ENCODE data around the gene AKAP1. TPM values are rescaled to one million over a fixed set of nuclear protein-coding genes. Genes with fewer than 3 reads are reported as not detected.

The AKAP1 gene, protein sequence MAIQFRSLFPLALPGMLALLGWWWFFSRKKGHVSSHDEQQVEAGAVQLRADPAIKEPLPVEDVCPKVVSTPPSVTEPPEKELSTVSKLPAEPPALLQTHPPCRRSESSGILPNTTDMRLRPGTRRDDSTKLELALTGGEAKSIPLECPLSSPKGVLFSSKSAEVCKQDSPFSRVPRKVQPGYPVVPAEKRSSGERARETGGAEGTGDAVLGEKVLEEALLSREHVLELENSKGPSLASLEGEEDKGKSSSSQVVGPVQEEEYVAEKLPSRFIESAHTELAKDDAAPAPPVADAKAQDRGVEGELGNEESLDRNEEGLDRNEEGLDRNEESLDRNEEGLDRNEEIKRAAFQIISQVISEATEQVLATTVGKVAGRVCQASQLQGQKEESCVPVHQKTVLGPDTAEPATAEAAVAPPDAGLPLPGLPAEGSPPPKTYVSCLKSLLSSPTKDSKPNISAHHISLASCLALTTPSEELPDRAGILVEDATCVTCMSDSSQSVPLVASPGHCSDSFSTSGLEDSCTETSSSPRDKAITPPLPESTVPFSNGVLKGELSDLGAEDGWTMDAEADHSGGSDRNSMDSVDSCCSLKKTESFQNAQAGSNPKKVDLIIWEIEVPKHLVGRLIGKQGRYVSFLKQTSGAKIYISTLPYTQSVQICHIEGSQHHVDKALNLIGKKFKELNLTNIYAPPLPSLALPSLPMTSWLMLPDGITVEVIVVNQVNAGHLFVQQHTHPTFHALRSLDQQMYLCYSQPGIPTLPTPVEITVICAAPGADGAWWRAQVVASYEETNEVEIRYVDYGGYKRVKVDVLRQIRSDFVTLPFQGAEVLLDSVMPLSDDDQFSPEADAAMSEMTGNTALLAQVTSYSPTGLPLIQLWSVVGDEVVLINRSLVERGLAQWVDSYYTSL
- total RNA-seq (2021; fragmentation: NEBNext Ultra II Directional; extraction: Animal tissue kit (Norgen Biotek cat#: 25700)) (110 and 120 TPM in 2 replicates), polyA plus RNA-seq (2011; rRNA removed) (156 and 195 TPM in 2 replicates), polyA minus RNA-seq (2011; rRNA and poly(A)+ RNA removed) (331 and 335 TPM in 2 replicates)
- 142 TPM for polyA plus RNA-seq (2011; cell fraction: cytosol; rRNA removed)
- polyA plus RNA-seq (2011; cell fraction: nucleus; rRNA removed): 377 TPM
- 83.6 to 102 TPM (median 91.8 TPM) in 4 replicates for polyA plus RNA-seq (2012, experiment 1 of 2)
- 36.0 TPM for polyA plus RNA-seq (2012, experiment 2 of 2)
- 166 TPM for polyA plus RNA-seq (2013, experiment 1 of 2)
- 181 TPM for polyA plus RNA-seq (2013, experiment 2 of 2)
- polyA minus RNA-seq (2011; cell fraction: cytosol; rRNA and poly(A)+ RNA removed): 139 TPM
- 80.5 TPM for polyA minus RNA-seq (2011; cell fraction: nucleus; rRNA and poly(A)+ RNA removed)
- long read RNA-seq, experiment 1, partial matches to known transcripts: 71 of 82 reads
- long read RNA-seq, experiment 1, other reads (novel, unspliced or antisense): 11 of 82 reads
- long read RNA-seq, experiment 2, partial matches to known transcripts: 12 of 18 reads
- long read RNA-seq, experiment 2, other reads (novel, unspliced or antisense): 6 of 18 reads

DNA sequence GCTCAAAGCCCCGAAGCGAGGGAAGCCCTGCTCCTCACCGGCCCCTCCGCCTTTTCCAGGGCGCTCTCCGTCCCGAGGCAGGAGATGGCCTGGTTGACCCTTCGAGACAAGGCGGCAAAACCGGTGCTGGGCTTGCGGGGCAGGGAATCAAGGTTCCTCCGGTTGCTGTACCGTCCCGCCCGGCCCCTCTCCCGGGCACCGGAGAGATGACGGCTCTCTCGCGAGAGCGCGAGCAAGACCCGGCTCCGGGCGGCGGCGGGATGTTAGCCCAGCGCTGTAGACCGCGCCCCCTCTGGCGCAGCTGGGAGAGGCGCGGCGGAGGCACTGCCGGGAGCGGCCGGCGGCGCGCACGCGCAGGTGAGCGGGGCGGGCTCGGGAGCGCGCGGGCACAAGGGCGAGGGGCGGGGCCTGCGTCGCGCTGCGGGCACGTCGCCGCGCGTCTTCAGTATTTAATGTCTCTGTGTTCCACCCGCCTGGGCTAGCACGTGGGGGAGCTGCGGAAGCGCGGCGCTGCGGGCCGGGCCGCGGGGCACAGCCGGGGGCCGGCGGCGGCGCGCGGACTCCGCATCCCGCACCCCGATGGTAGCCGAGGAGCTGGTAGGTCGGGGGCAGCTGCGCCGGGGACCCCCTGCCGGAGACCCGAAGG lies at the start of gene AKAP1:
AKAP1 (plus strand) TSS at position 445 of the 646 bp plus-strand sequence. CDS start 20,219 bp downstream, outside the sequence.
- no peak within 1 kb of the TSS for H2AK5ac ChIP-seq (ENCODE audit: low read depth, low read length)
- H2BK120ac ChIP-seq (replicated peaks; ENCODE audit: low read depth, low read length): no peak within 1 kb of the TSS
- peak within 1 kb of the TSS; percentile 15 for H4K91ac ChIP-seq (replicated peaks; ENCODE audit: insufficient read length, low read length)
- peaks cover 29 to 44% of the 10 kb centered on the region in 2 experiments for H3K79me2 ChIP-seq (ENCODE audit: control insufficient read depth in 1 of 2, insufficient read depth in 2 of 2, low read length in 2 of 2)
- peaks cover 16 to 24% of the 10 kb centered on the region in 2 experiments for H4K20me1 ChIP-seq (replicated peaks in 1 of 2; ENCODE audit: control insufficient read depth in 1 of 2, insufficient read depth in 2 of 2, low read length in 2 of 2)
- no peaks in the 10 kb centered on the region for H3K9me3 ChIP-seq (ENCODE audit: insufficient read depth in 2 of 2, low read depth in 1 of 2, low read length in 1 of 2)
- H3K4me3 ChIP-seq (ENCODE audit: extremely low read depth in 1 of 4, insufficient read depth in 2 of 4, low read depth in 3 of 4, low read length in 4 of 4): peak within 1 kb of the TSS; percentile 68 to 86 (median 84)
- peak within 1 kb of the TSS; percentile 97 for H3K18ac ChIP-seq (ENCODE audit: extremely low read depth, low read length)
- H2BK5ac ChIP-seq (ENCODE audit: low read depth, low read length): peak within 1 kb of the TSS; percentile 93
- no peak within 1 kb of the TSS for H2BK20ac ChIP-seq (ENCODE audit: low read length)
- H3K4me1 ChIP-seq (replicated peaks in 1 of 4; ENCODE audit: control insufficient read depth in 3 of 4, insufficient read depth in 4 of 4, low read length in 3 of 4): peaks cover 5 to 21% (median 15%) of the 10 kb centered on the region in 4 experiments; a peak in 6 of 7 replicates
- POLR2A ChIA-PET (ENCODE audit: partially characterized antibody): interaction anchor here (0.8 to 2.5 kb wide), 17 partner anchors 9 to 106 kb away, joined by 3 to 21 read pairs (median 4); no protein-coding TSS in a partner anchor
- no peak within 1 kb of the TSS; the same call in 1 of the 2 replicates for H2BK12ac ChIP-seq (ENCODE audit: low read depth, low read length)
- FAIRE-seq (no peak), DNase-seq (ENCODE audit: low read depth in 1 of 2, low spot score in 2 of 2) (peak; percentile 80 to 95)
- peaks cover 11% of the 10 kb centered on the region for H3K23me2 ChIP-seq (ENCODE audit: low read depth, low read length)
- peak within 1 kb of the TSS; percentile 82 for H4K8ac ChIP-seq (ENCODE audit: extremely low read depth, insufficient read depth, low read length)
- H2AFZ ChIP-seq (ENCODE audit: low read length): peak within 1 kb of the TSS; percentile 98
- no peak within 1 kb of the TSS for H3K23ac ChIP-seq (ENCODE audit: insufficient read length)
- peak within 1 kb of the TSS; percentile 86 to 88 for H3K4me2 ChIP-seq (ENCODE audit: insufficient read depth in 1 of 2, low read depth in 2 of 2, low read length in 2 of 2)
- CTCF ChIA-PET (ENCODE audit: partially characterized antibody): interaction anchor here (0.6 to 3.1 kb wide), 13 partner anchors 11 to 206 kb away, joined by 3 to 10 read pairs (median 4); no protein-coding TSS in a partner anchor
- H3K36me3 ChIP-seq (ENCODE audit: control insufficient read depth in 2 of 4, insufficient read depth in 4 of 4, low read length in 3 of 4): no peaks in the 10 kb centered on the region; a peak in 1 of 8 replicates
- peak within 1 kb of the TSS; percentile 57 for H3K4ac ChIP-seq (replicated peaks; ENCODE audit: insufficient read length, low read depth, low read length)
- H3K27ac ChIP-seq (ENCODE audit: low read depth, low read length): peak within 1 kb of the TSS; percentile 92
- H3K79me1 ChIP-seq (ENCODE audit: low read depth, low read length): peaks cover 4% of the 10 kb centered on the region; the same call in 1 of the 2 replicates
- H3K27me3 ChIP-seq (replicated peaks in 1 of 4; ENCODE audit: control insufficient read depth in 3 of 4, extremely low read depth in 1 of 4, insufficient read depth in 3 of 4, low read length in 3 of 4): no peaks in the 10 kb centered on the region; a peak in 1 of 7 replicates
- peak within 1 kb of the TSS; percentile 89 to 96 (median 94) for H3K9ac ChIP-seq (replicated peaks in 1 of 4; ENCODE audit: extremely low read depth in 1 of 4, low read depth in 3 of 4, low read length in 3 of 4)
- no peak within 1 kb of the TSS for H2BK15ac ChIP-seq (ENCODE audit: low read length)
- no peak within 1 kb of the TSS for H3K14ac ChIP-seq (ENCODE audit: insufficient read length)
- H4K5ac ChIP-seq (ENCODE audit: insufficient read length, low read depth, low read length): peak within 1 kb of the TSS; percentile 96
- 4% methylated on average over 19 of the region's 85 CpGs; no CpG with 5 or more reads in 1 of the 2 experiments for WGBS, 2 experiments (ENCODE audit: extremely low coverage in 1 of 2, insufficient coverage in 1 of 2, insufficient read length in 1 of 2, insufficient replicate concordance in 2 of 2, low coverage in 1 of 2, low lambda C conversion rate in 2 of 2, missing lambda C conversion rate in 1 of 2)
- H3K56ac ChIP-seq (replicated peaks; ENCODE audit: insufficient read length, low read depth, low read length): peak within 1 kb of the TSS; percentile 50
- TF ChIP-seq, protein P1, sequence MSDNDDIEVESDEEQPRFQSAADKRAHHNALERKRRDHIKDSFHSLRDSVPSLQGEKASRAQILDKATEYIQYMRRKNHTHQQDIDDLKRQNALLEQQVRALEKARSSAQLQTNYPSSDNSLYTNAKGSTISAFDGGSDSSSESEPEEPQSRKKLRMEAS (IDR thresholded peaks at IDR 0.05): peak; percentile 80
- TF ChIP-seq CTBP2 (IDR thresholded peaks at IDR 0.05; ENCODE audit: borderline replicate concordance, insufficient read depth, insufficient read length, low read length) (no peak), BCL11A (IDR thresholded peaks at IDR 0.05; ENCODE audit: low read depth in 2 of 2, low read length in 2 of 2) (no peak), JUND (IDR thresholded peaks at IDR 0.05; ENCODE audit: low read length) (no peak)

All from H1 (cell line).